Measurements from ENCODE around the gene SHB.
"Not testable (repeated sequence)": the region's sequence is repeated elsewhere in the genome, so short reads cannot be mapped to it uniquely, and the experiment has no call there.

SHB gene

DNA sequence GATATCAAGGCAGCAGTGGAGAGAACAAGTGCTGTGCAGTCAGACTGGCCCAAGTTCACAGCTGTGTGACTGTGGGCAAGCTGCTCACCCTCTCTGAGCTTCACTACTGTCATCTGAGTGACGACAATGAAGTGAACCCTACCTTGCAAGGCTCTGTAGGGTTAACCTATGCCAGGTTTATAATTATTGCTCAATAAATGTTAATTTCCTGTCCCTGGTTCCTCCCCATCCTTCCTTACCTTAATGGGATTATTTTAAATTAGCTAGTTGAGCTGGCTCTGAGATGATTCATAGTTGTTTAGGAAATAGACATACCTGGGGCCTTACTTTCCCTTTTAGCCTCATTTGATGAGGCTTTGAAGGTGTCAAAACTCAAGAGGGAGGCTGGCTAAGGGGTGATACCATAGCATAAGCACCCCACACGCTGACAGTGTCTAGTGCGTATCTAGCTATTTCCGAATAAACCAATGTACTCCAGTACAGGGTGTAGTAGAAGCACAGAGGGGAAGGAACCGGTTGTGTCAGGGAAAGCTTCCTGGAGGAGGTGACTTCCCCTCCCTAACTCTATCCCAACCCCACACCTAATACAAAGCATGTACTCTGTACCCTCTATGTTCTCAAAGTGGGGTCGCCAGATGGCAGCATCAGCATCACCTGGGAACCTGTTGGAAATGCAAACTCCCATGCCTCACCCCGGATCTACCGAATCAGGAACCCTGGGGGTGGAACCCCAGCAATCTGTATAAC lies 101.8 kb downstream of the SHB start:
- DNase-seq (ENCODE audit: low read depth) = no peak

DNA sequence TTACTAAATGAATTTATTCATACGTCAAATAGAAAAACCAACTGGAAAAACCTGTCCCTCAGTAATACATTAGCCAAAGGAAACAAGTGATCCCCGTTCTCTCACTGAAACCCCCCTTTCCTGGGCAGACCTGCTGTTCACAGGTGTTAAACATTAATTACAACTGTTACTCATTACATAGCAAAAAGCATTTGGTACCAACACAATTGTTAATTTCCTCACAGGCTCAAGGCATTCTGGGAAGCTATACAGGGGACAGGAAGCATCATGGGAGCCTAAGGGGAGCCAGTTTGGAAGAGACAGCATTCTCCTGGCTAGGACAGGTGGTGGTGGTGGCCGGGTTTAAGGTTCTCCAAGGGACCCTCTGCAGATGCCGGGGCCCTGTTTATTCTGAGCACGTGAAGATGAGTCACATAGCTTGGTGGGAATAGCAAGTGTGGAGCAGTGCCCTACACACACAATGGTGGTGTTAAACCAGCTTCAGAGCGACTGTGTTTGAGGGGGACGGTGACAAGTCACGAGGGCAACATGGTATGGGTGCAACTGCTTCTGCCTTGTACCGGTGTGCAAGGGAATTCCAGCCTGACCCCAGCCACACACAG lies 102.5 kb downstream of the SHB start:
- DNase-seq (ENCODE audit: low read depth) = no peak

- not testable (repeated sequence) for DNase-seq (ENCODE audit: low read depth)
Measured at GRCh38 chr9:37965676-37966345, 103.2 kb downstream of the SHB start.

- DNase-seq (ENCODE audit: low read depth) = no peak
Measured at GRCh38 chr9:37965116-37965515, 103.9 kb downstream of the SHB start.

- no peak for DNase-seq (ENCODE audit: low read depth)
Measured at GRCh38 chr9:37964740-37965081, 104.3 kb downstream of the SHB start.

DNA sequence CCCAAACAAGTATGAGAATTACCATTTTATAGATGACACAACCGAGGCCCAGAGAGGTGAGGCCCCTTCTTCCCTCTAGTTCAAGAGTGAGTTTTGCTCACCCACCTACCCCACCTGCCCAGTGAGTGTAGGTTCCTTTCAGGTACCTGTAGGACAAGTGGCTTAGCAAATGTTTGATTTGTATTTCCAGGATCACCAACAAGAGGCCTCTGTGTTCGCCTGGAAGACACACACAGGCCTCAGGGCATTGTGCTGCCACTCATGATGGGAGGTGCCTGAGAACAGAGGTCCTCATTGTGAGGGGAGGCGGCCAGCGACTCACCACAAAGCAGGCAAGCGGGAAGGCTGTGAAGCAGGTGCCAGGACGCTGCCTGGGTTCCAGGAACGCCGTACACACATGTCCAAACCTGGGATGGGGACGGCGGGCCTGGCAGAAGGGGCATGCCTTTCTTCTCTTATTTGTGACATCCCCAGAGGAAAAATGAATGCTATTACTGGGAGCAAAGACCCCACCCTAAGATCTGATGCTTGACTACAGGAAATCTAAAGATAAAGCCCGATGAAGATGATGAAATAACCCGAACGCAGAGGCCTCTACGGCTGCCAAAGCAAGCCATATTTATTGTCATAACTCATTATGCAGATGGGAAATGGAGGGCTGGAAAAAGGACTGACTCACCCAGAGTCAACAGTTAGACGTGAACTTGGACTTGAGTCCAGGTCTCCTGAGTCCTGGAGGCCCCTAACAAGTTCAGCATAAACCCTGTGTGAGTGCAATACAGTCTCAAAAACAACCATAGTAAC lies 104.9 kb downstream of the SHB start:
- DNase-seq (ENCODE audit: low read depth) = no peak

DNA sequence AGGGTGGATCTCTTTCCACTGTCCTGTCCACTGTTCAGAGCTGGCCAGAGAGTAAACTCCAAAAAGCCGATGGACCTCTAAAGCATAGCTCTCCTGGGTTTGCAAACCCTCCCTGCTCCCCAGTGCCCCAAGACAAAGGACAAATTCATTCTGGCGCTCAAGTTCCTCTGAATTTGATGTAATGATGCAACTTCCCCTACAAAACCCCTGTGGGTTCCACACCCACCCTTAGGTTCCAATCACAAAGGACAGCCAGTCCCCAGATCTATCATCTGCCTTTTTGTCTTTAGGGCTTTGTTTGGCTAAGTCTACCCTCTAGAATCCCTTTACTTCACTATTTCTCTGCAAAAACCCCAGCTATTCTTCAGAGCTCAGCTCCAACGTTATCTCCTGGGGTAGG lies 107.7 kb downstream of the SHB start:
- DNase-seq (ENCODE audit: low read depth) = no peak

DNA sequence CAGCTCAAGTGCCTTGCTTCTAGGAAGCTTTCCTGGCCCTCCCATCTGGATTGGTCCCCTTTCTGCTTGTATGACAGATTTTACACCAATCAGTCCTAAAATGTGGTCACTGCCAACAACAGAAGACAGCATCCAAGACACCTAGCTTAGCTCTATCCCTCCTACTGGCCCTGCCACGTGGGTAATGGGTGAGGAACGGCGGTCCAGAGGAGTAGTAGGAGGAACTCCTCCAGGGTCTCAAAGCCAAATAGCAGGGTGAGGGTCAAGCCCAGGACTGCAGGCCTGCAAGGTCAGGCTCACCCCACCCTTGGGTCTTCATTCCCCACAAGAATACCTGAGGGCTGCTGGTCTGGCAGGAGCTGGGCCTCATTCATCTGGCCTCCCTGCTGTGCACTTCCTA lies 108.4 kb downstream of the SHB start:
- no peak for DNase-seq (ENCODE audit: low read depth)

DNA sequence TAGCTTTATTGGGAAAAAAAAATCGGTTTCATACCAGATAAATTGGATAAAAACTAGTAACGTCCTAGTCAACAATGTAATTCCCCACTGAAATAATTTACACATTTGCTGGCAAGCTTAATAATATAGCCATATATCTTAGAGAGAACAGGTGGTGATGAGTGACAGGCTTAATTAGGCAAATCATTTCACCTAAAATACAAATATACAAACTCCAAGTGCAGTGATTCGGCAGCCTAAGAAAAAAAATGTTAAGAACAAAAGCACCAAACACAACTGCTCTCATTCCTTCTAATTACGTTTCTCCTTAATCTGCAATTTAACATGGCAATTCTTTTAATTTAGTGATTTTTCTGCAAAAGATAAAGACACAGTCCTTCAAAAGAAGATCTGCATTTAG lies 109.1 kb downstream of the SHB start:
- DNase-seq (ENCODE audit: low read depth) = no peak

DNA sequence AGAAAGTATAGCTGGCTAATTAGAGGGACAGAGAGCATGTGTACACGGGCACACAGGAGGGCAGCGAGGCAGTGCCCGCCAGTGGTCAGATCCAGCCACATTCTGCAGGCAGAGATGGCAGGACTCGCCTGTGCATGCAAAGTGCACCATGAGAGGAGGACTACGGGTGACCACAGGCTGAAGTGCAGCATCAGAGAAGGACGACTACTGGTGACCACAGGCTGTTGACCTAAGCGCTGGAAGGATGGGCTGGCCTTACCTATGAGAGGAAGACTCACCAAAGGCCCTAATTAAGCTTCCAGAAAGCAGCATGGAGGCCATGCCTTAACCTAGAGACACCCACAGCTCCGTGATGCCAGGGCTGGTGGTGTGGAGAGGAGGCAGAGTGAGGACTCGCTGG lies 110.9 kb downstream of the SHB start:
- no peak for DNase-seq (ENCODE audit: low read depth)

DNA sequence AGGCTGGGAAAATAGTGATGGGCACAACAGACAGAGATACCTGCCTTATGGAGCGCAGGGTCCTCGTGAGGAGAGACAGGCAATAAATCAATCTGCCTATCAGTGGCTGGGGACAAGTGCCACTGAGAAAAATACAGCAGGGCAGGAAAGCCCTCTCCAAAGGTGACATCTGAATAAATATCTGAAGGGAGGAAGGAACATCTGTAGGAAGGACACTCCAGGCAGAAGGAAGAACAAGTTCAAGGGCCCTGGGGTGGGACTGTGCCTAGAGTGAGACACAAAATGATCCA lies 111.4 kb downstream of the SHB start:
- no peak for DNase-seq (ENCODE audit: low read depth)

DNA sequence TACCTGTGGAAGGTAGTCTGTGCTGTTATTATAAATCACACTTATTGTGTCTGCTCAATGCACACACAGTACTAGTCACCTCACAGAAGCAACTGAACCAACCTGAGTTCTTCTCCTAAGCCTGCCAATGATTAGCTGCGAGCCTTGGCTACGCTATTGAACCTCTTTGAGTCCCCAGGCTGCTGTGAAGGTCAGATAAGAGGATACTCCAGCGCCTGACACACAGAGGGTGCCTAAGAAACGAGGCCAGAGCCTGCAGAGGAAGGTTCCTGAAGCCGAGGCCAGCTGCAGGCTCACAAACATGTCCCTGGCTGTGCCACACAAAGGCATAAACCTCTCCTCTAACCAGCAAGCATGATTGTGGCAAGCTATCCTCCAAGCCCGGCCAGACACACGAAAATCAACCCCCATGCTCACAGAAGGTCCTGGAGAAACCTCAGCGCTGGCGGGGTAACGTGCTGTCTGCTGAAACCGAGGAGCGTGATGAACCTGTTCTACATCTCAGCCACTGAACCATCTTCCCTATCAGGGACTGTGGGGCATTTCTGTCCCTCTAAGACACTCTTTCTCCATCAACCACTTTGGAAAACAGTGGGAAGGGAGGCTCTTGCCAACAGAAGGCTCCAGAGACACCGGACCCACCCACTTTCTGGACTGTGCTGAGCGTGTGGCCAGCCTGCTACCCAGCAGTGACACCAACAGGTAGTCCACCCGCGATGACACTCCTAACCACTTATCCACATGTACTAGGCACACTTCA lies 111.9 kb downstream of the SHB start:
- no peak for DNase-seq (ENCODE audit: low read depth)

GRCh38 chr9:37956423-37956820 lies 112.6 kb downstream of the SHB start:
- DNase-seq (ENCODE audit: low read depth) = no peak

GRCh38 chr9:37955781-37956422 lies 113.1 kb downstream of the SHB start:
- DNase-seq (ENCODE audit: low read depth) = no peak

- DNase-seq (ENCODE audit: low read depth) = no peak
Measured at GRCh38 chr9:37954581-37954981, 114.4 kb downstream of the SHB start.

DNA sequence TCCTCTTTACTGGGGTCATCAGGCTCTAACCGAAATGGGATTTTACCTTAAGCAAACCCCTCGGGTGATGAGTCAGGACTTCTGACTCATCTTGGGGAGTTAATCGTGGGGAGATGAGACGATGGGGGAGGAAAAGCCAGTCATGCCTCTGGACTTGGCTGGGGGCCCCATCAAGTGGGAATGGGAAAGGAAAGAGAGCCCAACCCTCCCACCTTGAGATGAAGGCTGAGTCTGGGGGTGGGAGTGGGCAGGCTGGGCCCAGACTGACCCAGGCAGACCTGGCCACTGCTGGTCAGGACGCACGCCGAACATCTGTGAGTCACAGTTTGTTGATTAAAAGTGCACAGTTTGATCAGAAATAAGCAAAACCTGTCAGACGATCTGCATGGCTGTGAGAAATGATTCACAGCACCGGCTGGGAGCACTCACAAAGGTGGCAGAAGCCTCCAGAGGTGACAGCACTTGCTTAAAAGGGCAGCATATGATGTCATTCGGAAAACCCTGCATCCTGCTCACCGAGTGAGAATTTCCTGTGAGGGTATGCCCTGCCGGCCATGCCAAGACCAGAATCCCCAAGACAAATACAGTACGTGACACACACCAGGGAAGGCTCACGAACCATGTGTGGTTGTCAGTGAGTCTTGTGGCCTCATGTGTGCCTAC lies 115.1 kb downstream of the SHB start:
- no peak for DNase-seq (ENCODE audit: low read depth)

DNA sequence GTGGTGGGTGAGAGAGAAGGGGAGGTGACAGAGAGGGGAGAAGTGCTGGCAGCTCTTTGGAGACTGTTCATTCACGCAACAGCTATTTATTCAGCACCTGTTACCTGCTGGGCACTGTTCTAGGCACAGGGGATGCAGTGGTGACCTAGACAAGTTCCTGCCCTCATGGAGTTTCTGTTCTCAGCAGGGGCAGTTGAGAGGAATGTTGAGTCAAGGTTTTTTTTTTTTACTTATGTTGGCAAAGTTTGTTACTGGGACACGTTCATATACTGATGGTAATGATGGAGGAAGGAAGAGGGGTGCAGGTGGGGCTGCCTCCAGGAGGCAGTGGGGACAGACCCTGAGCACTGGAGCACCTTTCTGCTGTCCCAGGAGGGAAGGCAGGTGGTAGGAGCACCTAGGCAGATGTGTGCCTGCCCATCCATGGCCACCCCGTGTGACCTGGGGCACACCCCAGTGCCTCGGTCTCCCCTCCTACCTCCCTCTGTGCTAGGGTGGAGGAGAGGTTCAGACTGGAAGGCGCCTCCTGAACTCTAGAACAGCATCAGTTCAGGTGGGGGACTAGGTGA lies 115.7 kb downstream of the SHB start:
- DNase-seq (ENCODE audit: low read depth) = no peak

GRCh38 chr9:37952731-37953130 lies 116.3 kb downstream of the SHB start:
- DNase-seq (ENCODE audit: low read depth) = no peak

DNA sequence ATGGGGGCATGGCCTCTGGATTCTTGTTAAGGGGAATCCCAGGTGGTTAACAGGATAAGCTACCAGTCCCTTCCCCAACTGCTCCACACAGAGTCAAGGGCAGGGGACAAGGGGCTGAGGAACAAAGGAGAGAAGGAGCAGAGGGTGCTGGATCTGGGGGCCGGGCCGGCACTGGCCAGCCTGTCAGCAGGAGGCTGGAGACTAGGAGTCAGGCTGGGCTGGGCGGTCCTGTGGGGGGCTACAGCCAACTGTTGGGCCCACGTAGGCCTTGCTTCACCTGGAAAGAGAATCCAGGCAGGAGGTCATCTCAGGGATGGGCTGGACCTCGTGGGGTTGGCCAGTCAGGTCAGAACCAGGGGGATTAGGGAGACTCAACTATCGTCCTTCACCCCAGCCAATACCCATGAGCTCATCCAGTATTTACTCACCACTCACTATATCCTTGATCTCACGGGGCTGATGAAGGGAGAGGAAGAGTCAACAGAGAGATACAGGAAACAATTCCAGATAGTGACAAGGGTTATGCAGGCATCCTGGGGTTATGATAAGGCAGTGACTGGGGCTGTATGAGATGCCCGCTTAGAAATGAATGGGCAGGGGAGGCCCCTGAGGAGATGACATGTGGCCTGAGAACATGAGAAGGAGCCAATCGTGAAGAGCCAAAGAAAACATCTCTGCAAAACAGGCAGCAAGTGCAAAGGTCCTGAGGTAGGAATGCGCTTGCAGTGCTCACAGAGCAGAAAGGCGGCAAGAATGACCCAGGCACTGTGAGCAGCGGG lies 117.2 kb downstream of the SHB start:
- DNase-seq (ENCODE audit: low read depth) = no peak

DNA sequence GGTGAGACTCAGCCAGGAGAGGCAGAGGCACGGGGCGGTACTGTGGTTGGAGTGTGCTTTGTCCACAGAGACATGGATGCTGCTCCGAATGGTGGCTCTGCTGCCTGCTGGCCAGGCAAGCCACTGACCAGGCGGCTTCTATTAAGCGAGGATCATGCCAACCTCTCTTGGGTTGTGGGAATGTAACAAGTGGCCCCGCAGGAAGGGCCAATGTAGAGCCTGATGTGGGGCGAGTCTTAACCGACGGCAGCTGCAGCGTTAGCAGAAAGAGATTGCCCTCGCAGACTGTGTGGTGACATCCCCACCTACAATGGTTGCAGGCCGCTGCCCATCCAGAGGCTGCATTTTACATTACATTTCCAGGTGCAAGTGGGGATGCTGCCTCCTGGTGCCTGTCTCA lies 118.5 kb downstream of the SHB start:
- DNase-seq (ENCODE audit: low read depth) = no peak

Measured in activated T-cell treated with anti-CD3 and anti-CD28 coated beads for 1 hour (primary cell).